SH-SY5Y (cell line): ENCODE results near the gene GNGT2.

Source experiments
- GATA2 ChIP-seq: IDR thresholded peaks from 2 replicates; pipeline ENCODE4 v1.6.1; 2011; ENCODE audit warnings: mild to moderate bottlenecking, low read depth, low read length
- GATA3 ChIP-seq: IDR thresholded peaks from 2 replicates; pipeline ENCODE4 v1.6.1; 2011; ENCODE audit warnings: low read depth, mild to moderate bottlenecking, low read length, moderate library complexity

DNA sequence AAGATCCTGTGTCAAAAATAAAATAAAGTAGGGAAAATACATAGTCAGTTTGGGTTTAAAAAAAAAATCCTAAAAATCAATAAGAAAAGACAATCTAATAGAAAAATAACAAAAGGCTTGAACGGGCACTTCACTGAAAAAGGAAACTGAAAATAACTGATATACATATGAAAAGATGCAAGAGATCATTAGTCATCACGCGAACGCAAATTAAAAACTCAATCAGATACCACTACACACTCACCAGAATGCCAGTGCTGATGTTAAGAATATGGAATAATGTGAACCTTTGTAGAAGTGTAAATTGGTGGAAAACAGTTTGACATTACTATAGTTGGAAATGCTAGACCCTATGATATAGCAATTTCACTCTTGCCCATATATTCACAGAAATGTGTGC is 14.6 kb downstream of the GNGT2 start:
- TF ChIP-seq GATA2 (no peak), GATA3 (no peak)
